GM19023 (cell line): ENCODE results near the gene PDE4B.
"Not testable (repeated sequence)": the region's sequence is repeated elsewhere in the genome, so short reads cannot be mapped to it uniquely, and the experiment has no call there.

Experiments
- ATAC-seq: cut with Tn5 transposase; IDR thresholded peaks from one replicate; pipeline ENCODE4 v1.9.1; 2021; ENCODE audit warnings: mild to moderate bottlenecking, moderate library complexity; ENCODE audit not compliant: unreplicated experiment

The PDE4B gene

GRCh38 chr1:66043186-66043585 is 250.5 kb downstream of the PDE4B start:
- ATAC-seq, result no peak

DNA sequence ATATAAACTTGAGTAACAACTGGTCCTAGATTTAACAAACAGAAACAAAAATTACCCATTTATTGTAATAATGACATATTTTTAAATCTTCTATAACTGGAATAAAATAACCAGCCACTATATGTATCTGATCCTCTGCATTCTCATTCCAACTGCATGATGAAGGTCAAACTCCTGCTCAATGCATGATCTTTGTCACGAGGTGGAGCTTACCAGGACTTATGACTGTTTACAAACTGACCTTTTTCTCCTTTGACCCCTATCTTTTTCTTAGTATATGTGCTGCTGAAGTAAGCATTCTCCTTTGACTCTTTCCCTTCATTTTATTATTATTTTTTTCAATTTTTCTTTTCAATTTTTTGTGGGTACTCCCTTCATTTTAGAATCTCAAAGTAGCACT is 252.2 kb downstream of the PDE4B start:
- ATAC-seq, result no peak

GRCh38 chr1:66046415-66046814 is 253.7 kb downstream of the PDE4B start:
- ATAC-seq, result no peak

DNA sequence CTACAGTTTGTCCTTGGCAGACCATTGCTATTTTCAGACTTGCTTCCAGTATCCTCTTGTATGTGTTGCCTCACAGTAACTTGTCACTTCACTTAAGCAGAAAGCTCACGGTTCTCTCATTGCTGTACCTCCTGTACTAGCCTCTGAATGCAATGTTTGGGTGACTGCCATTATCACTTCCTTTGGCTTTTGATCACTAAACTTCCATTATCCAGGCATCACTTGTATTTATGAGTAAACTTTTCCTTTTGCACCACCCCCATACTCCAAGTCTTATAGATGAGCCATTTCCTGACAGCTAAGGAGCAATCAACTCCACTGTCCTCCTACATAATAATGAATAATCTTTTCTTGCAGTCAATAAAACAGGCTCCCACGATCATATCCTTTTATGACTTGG is 255.3 kb downstream of the PDE4B start:
- ATAC-seq, result no peak

GRCh38 chr1:66050123-66050522 is 257.4 kb downstream of the PDE4B start:
- no peak for ATAC-seq

DNA sequence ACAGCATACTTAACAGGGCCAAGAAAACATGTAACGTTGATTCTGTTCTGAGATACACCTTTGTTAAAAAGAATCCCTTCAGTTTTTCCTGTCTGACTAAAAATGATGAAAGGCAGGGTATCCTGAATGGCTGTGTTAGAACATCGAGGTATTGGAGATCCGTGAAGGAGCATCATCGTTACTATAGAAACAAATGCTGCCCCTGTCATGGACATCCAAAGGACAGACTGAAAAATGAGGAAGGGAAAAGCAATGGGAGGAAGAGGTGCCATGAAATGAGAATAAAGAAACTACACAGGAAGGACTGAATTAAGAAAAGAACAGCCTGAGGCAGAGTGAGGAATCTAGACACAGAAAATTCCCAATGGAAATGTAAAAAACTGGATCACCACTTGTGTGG is 257.9 kb downstream of the PDE4B start:
- ATAC-seq, result no peak

DNA sequence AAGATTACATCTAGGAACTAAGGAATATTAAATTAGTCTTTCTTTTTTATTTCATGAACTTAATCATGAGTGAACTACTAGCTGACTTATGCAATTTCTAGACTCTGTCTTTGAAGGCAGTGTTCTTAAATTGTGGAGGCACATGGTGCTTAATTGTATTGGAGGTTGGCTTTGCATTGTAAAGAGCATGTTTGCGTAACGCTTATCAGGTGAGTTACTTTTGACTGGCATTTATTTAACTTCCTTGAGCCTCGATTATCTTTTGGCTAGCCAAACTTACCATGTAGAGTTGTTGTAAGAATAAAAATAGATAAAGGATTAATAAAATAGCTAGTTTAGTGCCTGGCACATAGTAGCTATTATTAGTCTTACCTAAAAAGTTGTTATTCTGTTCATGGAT is 262.4 kb downstream of the PDE4B start:
- no peak for ATAC-seq

- ATAC-seq, result not testable (repeated sequence)
These were observed 264.8 kb downstream of the PDE4B start for GRCh38 chr1:66057448-66057847.

- no peak for ATAC-seq
These were observed 265.9 kb downstream of the PDE4B start for GRCh38 chr1:66058558-66058957.

GRCh38 chr1:66067219-66067618 is 274.5 kb downstream of the PDE4B start:
- ATAC-seq, result not testable (repeated sequence)

DNA sequence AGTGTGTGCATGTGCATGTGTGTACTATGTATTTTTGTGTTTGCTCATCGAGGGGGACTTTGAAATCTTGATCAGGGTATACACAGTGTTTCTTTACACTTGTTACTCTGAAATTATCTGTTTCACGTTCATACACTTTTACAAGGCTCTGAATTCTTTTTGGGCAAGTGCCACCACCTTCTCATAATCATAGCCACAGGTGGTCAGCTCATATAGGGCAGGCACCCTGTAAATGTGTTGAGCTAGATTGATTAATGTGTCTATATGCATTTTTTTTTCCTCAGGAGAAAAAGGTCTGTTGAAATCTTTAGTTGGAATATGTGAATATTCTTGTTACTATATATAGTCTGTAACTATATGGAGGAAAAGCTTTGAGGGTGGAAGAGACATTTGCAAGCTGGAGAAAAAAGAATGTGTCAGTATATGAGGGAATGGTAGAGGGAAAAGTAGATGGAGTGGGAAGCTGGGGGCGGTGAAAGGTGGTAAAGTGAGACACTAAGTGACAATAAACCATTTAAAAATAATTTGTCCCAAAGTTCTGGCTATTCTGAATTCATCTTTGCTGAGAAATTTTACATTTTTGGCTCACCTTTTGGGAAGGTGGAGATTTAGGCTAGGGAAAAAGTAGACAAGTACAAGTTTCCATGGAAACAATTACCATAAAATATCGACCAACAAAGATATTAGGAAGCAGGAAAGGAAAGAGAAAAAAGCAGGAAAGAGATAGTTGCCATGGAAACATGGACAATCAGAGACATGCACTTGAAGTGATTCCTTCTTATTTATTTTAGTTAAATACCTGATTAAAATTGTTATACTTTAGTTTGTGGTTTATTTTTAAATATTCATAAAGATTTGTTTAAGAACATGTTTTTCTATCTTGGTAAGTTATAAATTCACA is 277.5 kb downstream of the PDE4B start:
- no peak for ATAC-seq

DNA sequence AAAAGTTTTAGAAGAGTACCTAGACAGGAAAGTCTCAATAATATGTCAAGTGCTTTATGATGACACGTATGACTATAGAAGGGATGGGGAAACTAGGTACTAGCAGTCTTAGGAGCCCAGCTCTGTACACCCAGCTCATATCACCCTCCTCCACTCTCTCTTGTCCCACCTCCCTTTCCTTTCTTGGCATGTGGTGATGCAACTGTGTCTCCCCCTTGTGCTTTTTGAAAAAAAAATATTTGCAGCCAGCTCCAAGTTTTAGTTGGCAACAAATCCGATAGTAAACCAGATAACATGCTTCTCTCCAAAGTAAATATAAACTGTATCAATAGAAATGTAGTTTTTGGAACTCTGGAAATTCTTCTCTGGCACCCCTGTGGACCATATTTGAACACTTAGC is 280.7 kb downstream of the PDE4B start:
- ATAC-seq, result no peak

- no peak for ATAC-seq
These were observed 281.5 kb downstream of the PDE4B start for GRCh38 chr1:66074147-66074546.

GRCh38 chr1:66078412-66078811 is 285.7 kb downstream of the PDE4B start:
- ATAC-seq, result no peak

DNA sequence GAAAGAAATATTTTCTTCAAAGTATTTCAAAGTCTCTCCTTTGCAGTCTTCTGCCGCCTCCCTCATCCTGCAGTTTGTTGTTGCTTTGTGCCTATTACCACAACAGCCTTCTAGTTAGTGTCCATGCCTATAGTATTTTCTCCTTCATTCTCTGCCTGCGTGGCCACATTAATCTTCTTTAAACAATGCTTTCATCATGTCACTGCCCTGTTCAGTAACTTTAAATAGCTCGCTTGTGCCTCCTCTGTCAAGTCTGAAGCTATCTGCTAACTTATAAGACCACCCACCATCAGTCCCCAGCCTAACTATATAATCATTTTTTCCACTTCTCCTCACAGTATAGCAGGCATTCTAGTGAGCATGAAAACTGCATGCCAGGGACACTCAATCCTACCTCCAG is 290.3 kb downstream of the PDE4B start:
- no peak for ATAC-seq

- no peak for ATAC-seq
These were observed 291.7 kb downstream of the PDE4B start for GRCh38 chr1:66084442-66084841.

DNA sequence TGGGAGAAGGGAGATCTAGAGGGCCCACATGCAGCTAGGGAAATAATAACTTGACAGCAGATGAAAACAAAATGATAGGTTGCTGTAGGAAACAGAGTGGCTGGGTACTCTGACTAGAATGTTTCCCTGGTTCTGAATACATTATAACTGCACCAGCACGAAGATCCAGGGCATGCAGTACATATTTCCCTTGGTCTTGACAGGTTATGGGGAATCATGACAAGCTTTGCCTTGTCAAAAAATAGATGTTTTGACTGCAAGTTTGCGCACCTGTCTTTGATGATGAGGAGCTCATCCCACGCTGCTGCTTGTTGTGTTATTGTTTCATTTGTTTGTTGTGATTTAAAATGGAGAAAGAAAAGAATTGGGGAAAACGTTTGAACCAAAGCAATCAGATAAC is 292.9 kb downstream of the PDE4B start:
- no peak for ATAC-seq

DNA sequence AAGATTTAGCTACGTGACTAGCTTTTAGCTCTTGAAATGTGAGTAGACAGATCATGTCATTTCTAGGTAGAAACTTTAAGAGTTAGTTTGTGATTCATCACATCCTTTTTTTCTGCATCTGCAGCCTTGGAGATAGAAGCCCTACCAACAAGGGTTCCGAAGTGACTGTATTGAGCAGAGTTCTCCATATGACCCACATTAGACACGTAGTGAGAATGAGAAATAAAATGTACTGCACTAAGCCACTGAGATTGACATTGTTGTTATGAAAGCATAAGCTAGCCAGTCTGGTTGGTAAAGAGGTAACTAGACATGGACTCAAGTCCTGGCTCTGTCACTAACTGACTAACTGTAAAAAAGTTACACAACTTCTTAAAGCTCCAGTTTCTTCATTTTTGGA is 296.1 kb downstream of the PDE4B start:
- no peak for ATAC-seq

DNA sequence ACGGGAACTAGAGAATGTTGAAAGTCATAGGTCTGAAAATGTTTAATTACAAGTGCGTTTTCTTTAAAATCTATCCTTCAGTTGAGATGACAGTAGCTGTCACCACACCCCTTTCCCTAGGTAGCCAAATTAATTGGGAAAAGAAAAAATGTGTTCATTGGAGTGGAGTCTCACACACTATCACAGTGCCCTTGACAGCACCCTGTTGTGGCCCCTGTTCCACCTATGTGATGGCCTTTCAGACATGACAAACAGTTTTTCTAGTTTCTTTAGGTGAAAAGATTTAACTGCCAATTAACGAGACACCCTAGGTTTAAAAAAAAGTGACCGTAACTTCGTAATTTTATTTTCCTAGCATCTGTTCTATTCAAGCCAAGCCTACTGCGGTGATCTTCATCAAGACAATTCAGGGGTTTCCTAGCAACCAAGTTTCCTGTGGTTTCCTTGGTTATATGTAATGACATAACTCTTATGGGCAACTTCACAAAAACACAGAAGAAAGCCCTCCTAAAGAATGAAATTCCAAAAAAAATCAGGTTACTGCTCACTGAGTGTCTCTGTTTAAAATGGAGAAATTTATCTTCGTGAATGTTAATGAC is 298.3 kb downstream of the PDE4B start:
- no peak for ATAC-seq

- ATAC-seq, result no peak
These were observed 302.5 kb downstream of the PDE4B start for GRCh38 chr1:66095190-66095589.

DNA sequence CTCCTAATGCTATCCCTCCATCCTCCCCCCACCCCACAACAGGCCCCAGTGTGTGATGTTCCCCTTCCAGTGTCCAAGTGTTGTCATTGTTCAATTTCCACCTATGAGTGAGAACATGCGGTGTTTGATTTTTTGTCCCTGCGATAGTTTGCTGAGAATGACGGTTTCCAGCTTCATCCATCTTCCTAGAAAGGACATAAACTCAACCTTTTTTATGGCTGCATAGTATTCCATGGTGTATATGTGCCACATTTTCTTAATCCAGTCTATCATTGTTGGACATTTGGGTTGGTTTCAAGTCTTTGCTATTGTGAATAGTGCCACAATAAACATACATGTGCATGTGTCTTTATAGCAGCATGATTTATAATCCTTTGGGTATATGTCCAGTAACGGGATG is 308.3 kb downstream of the PDE4B start:
- ATAC-seq, result not testable (repeated sequence)

- not testable (repeated sequence) for ATAC-seq
These were observed 311.4 kb downstream of the PDE4B start for GRCh38 chr1:66104076-66104475.
